Pons (tissue), 1 donor: ENCODE results near the gene CDON.

Experiments
- DNase-seq: peaks from one replicate; pipeline ENCODE4 v3.0.0-alpha.2; 2016; ENCODE audit warnings: low spot score

The CDON gene

GRCh38 chr11:126062679-126063506 lies at the start of gene CDON:
Gene CDON (minus strand): TSS chr11:126062866. CDS start chr11:126023476, 39,390 bp downstream.
- DNase-seq: peak; percentile 86

- no peak for DNase-seq
These were observed 48.9 kb upstream of the CDON start for GRCh38 chr11:126111458-126112116.

GRCh38 chr11:126109941-126110731 lies 47.5 kb upstream of the CDON start:
- no peak for DNase-seq

GRCh38 chr11:126106594-126107328 lies 44.1 kb upstream of the CDON start:
- no peak for DNase-seq

- no peak for DNase-seq
These were observed 43.0 kb upstream of the CDON start for GRCh38 chr11:126105748-126106080.

- DNase-seq: no peak
These were observed 42.5 kb upstream of the CDON start for GRCh38 chr11:126105022-126105747.

- no peak for DNase-seq
These were observed 41.8 kb upstream of the CDON start for GRCh38 chr11:126104420-126104819.

- no peak for DNase-seq
These were observed 40.5 kb upstream of the CDON start for GRCh38 chr11:126103150-126103549.

GRCh38 chr11:126102436-126102981 lies 39.8 kb upstream of the CDON start:
- DNase-seq: no peak

GRCh38 chr11:126101930-126102283 lies 39.2 kb upstream of the CDON start:
- DNase-seq: no peak

GRCh38 chr11:126101251-126101929 lies 38.7 kb upstream of the CDON start:
- no peak for DNase-seq

- DNase-seq: no peak
These were observed 38.0 kb upstream of the CDON start for GRCh38 chr11:126100716-126101115.

- no peak for DNase-seq
These were observed 35.6 kb upstream of the CDON start for GRCh38 chr11:126098204-126098769.

- DNase-seq: no peak
These were observed 33.1 kb upstream of the CDON start for GRCh38 chr11:126095745-126096144.

GRCh38 chr11:126090452-126090851 lies 27.8 kb upstream of the CDON start:
- DNase-seq: no peak

- DNase-seq: no peak
These were observed 26.3 kb upstream of the CDON start for GRCh38 chr11:126088999-126089398.

GRCh38 chr11:126086248-126086647 lies 23.6 kb upstream of the CDON start:
- no peak for DNase-seq

GRCh38 chr11:126084608-126084912 lies 21.9 kb upstream of the CDON start:
- no peak for DNase-seq

- no peak for DNase-seq
These were observed 21.4 kb upstream of the CDON start for GRCh38 chr11:126083829-126084607.
